ENCODE measurements around the gene KRT32. TPM values are rescaled to one million over a fixed set of nuclear protein-coding genes. Genes with fewer than 3 reads are reported as not detected.

Gene KRT32
- polyA plus RNA-seq, 4 donors, result not detected

DNA sequence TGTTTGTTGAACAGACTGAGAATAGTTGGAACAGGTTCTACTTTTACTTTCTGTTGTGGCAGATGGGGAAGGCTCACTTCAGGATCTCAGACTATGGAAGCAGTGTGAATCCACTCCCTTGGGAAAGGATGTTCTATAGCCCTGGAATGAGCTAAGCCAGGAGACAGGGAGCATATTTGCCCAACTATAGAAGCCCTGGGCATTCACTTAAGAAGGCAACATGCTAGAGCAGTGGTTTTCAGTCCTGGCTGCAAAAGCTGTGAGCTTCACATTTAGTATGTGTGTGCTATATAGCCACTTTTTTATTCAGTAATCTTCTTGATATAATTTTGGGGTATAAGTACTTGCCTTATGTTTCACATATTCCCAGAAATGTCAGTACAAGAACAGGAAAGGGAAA is 1.2 kb upstream of the KRT32 start:
- DNase-seq (ENCODE audit: low read depth in 4 of 4, low spot score in 2 of 4), result no peak

DNA sequence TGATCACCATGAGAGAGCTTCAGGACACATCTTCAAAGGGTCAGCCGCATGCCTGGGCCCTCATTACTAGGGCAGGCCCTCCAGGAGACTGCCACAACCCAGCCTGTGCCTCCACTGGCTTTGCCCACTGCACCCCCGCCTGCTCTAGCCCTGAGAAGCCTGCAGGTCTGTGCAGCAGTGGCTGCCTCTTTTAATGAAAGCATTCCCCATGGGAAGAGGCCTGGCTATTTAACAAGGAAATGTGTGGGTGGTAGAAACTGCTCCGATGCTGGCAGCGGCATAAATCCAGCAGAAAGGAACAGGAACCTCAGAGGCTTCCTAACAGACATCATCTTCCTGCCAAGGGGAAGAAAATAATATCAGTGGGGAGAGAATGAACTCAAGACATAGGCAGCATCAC is 375 bp upstream of the KRT32 start:
- no peak for DNase-seq (ENCODE audit: low read depth in 4 of 4, low spot score in 2 of 4)

DNA sequence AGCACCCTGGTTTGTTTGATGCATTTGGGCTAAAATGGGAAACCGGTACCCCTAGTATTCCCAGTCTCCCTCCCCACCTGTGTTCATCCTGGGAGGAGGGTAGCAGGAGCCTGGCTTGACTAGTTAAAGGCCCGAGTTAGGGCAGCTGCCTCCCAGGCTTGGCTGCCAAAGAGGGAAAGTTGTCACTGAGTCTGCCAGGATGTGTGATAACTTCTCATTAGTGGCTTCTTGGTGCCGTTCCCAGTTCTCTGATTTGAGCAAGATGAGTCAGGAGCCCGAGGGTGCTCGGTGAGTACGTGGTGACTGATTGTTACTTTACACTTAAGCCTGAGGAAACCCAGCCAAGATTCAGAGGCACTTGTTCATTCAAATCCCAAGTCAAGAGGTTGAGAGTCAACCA is 2.5 kb downstream of the KRT32 start:
- no peak for DNase-seq (ENCODE audit: low read depth in 4 of 4, low spot score in 2 of 4)

DNA sequence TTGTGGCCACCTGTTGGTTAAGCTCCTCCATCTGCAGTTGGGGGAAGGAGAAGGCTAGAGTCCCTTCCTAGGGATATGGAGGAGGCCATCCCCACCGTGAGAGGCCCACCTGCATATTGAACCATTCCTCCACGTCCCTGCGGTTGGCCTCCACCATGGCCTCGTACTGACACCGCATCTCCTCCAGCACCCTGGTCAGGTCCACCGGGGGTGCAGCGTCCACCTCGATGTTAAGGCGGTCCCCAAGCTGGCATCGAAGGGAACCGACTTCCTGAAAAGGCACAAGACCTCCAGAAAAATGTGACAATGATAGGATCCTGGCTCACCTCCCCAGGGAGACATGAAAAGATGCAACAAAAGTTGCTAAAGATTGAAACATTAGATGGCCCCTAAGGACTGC is 3.0 kb downstream of the KRT32 start:
- no peak for DNase-seq (ENCODE audit: low read depth in 4 of 4, low spot score in 2 of 4)

DNA sequence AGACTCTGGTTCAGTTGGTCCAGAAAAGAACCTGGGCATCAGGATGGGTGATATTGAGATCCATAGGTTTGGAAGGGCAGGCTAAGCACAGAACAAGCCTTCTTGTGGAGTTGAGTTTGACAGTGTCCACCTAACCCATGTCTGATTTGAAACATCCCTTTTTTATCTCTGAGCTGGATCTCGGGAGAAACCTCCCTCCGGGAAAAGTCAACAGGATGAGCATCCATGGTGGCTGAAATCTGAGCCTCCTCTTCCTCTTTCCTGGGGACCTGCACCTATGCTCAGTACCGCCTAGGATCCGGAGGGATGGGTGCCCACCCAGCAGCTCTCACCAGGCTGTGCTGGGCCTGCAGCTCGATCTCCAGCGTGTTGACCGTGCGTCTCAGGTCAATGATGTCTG is 3.4 kb downstream of the KRT32 start:
- no peak for DNase-seq (ENCODE audit: low read depth in 4 of 4, low spot score in 2 of 4)

DNA sequence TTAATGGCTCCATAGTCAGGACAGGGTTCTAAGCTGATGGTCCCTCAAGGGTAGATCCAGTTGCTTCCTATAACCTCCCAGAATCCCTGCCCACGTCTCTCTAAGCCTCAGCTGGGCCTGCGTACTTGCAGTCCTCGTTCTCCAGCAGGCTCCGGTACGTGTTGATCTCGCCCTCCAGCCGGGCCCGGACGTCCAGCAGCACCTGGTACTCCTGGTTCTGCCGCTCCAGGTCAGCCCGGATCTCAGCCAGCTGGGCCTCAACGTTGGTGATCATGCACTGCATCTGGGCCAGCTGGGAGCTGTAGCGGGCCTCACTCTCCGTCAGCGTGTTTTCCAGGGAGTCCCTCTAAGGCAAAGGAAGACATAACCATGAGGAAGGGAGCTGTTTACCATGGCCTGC is 4.5 kb downstream of the KRT32 start:
- no peak for DNase-seq (ENCODE audit: low read depth in 4 of 4, low spot score in 2 of 4)

DNA sequence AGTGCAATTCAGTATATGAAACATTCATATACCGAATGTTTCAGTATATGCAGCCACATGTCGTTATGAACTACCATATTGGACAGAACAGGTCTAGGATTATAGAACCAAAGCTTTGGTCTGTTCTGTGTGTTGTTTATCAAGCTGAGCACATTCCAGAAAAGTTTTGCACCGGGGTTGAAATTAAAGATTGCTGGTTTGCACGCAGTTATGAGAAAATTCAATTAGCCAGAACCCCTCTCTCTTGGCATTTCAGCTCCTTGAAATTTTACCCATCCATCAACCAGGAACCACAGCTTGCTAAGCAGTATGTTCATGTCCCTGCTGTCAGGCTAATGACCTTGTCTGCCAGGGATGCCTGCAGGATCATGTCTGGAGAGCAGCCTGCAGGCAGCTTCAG is 9.5 kb downstream of the KRT32 start:
- DNase-seq (ENCODE audit: low read depth in 4 of 4, low spot score in 2 of 4), result no peak

DNA sequence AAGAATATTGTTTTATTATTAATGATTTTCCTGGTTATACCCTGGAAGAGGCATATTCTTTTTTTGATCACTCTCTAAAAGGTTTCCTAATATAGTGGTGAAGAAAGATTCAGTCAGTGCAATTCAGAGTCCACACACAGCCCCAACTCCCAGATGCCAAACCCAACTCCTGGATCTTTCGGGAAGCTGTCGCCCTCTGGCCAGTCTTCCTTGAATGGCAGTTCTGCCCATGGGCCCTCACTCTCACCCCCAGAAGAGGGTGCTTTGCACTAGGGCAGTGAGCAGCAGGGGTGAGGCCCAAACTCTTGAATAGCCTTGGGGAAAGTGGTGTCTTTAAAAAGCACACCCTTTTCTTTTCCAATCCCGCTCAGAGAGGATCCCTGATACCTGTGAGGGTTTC is 11.0 kb downstream of the KRT32 start:
- no peak for DNase-seq (ENCODE audit: low read depth in 4 of 4, low spot score in 2 of 4)

DNA sequence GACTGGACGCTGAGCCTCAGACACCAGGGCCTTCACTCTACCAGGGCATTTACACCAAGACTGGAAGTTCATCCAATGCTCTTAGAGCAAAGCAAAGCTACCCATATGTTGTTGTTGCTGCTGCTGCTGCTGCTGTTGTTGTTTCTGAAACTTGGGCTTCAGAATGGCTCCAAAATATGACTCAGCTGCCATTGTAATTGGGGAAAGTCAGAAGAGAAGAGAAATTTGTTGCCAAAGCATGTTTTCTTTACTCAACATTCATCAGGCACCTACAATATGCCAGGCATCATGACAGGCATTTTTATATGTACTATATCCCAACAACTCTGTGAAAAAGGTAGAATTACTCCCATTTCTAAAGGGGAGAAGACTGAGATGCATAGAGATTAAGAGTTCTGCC is 11.9 kb downstream of the KRT32 start:
- DNase-seq (ENCODE audit: low read depth in 4 of 4, low spot score in 2 of 4), result no peak

DNA sequence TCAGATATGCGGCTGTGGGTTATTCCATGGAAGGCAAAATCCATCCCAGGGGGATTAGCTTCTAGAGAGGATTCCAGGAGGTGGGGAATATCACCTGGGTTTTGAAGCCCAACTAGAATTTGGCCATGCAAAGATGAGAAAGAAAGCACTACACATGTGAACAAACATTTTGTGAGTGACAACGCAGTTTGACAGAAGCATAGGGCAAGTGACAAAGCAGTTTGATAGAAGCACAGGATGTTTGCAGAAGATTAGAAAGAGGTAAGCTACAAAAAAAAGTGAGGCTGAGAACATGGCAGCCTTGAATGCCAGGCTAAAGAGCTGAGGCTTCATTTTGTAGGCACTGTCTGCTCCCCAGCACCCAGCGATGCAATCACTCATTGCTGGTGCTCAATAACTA is 14.1 kb downstream of the KRT32 start:
- DNase-seq (ENCODE audit: low read depth in 4 of 4, low spot score in 2 of 4), result no peak

DNA sequence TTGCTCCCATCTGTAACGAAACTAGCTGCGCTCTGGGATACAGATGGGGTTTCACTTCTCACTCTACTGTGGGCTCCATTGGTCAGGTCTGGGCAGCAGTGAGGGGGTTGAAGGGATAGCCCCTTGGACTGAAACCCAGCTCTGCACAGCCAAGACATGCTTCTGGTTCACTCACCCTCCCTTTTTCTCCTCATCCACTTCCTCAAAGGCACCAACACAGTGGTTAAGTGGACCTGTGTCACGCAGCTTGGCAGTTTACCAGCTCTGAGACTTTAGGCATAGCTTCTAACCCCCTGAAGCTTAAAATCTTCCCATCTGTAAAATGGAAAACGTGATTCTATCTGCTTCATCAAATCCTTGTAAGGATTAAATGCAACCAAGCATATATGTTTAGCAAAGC is 14.9 kb downstream of the KRT32 start:
- no peak for DNase-seq (ENCODE audit: low read depth in 4 of 4, low spot score in 2 of 4)

DNA sequence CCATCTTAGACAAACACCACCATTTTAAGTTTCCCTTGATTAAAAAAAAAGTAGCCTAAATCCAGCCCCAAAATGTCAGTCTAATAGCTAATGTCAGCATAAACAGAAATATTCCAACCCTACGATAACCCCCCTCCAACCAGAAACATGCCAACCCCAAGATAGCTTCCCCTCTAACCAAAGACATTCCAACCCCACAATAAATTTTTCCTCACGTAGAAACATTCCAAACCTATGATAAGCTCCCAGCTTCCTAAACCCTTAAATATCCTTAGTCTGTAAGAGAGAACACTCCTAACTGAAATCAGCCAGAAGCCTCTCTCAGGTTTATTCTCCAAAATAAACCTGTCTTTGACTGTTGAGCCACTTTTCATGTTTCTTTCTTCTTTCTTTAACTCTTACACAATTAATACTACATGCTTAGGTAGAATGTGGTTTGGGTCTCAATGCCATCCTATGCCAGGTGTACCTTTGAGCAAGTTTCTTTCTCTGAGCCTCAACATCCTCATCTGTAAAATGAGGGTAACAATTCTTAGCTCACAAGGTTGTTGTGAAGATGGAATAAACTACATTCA is 15.9 kb downstream of the KRT32 start:
- DNase-seq (ENCODE audit: low read depth in 4 of 4, low spot score in 2 of 4), result no peak

DNA sequence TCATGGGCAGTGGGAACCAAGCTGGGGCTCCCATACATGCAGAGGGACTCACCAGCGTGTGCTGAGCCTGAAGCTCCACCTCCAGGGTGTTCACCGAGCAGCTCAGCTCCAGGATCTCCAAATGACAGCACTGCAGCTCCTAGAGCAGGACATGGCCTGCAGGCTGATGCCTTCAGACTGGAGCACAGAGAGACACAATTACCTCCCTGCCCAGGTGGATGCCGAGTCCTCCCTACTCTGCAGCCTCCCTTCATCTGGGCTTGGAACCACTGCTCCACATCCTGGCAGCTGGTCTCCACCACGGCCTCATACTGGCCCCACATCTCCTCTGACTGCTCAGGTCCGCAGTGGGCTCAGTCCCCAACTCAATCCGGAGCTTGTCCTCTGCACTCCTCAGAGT is 18.2 kb downstream of the KRT32 start:
- DNase-seq (ENCODE audit: low read depth in 4 of 4, low spot score in 2 of 4), result no peak

DNA sequence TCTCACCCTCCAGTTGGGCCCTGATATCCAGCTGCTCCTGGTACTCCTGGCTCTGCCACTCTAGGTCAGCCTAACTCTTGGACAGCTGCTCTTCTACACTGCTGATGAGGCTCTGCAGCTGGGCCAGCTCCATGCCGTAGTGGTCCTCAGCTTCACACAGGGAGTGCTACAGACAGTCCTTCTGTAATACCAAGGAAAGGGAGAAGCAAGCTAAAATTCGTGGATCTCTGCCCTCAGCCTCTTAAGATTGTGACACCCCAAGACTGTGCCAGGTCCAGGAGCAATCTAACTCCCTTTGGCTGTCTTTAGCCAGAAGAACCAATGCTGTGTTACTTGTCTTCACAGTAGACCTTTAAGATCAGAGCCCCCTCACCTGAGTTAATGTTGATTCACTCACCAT is 18.7 kb downstream of the KRT32 start:
- no peak for DNase-seq (ENCODE audit: low read depth in 4 of 4, low spot score in 2 of 4)

DNA sequence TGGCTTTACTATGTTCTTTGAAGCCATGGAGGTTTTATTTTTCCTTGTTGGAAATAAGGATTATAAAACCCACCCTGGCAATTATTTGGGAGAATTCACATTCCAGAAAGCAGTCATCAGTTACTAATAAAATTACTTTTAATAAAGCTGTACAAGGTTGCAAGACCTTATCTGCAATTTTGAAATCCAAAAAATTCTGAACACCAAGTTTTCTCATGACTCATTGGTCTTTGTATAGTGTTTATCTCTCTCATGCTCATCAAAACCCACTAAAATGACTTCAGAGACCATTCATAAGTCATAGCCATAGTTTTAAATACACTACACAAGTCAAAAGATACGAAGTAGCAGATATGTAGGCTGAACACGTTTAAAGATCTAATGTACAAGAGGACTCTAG is 20.4 kb downstream of the KRT32 start:
- no peak for DNase-seq (ENCODE audit: low read depth in 4 of 4, low spot score in 2 of 4)

DNA sequence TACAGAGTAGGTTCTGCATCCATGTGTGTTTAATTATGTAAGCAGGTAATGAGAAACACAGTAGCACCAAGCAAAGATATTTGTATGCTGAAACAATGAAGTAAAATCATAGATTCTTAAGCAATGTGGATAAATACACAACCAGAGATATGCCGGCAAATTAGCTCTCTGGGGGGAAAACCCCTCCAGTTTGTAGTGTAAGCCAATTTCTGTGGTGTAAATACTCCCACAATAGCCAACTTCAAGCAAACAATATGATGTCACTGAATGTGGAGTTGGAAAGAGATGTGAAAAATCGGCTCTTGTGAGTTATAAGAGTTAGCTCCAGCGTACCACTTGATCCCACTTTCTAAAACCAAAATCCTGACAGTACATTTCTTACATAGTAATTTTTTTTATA is 22.5 kb downstream of the KRT32 start:
- no peak for DNase-seq (ENCODE audit: low read depth in 4 of 4, low spot score in 2 of 4)

DNA sequence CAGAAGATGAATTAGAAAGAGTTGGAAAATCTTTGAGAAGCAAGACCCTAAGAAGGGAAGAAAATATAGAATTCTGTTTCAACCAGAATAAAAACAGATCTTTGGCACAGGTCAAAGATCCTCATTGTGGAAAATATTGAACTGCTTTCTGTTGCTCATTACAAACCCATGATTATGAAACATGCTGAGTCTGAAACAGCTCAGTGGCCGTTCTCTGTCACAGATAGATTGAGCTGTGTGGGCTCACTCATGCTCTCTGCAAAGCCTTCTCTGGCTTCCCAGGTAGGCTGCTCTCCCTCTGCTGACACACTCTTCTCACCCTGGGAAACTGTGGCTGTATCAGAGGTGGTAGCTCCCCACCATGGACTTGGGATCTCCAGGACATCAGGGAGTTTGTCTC is 23.0 kb downstream of the KRT32 start:
- no peak for DNase-seq (ENCODE audit: low read depth in 4 of 4, low spot score in 2 of 4)

DNA sequence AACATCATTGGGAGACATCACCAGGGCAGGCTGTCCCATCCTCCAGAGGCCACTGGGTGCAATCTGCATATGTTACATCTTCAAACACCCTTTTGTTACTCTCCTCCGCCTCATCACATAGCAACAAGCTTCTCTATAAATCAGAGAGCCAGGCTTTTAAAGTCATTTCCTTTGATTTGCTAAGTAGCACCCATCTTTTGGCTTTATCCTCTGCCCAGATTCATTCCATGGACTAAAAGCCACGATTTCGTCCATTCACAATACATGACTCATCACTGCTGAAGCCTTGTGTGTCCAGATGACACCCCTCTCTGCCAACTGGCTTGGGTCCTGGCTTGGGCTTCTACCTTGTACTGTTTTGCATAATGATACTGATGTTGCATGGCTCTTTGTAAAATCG is 24.4 kb downstream of the KRT32 start:
- no peak for DNase-seq (ENCODE audit: low read depth in 4 of 4, low spot score in 2 of 4)

DNA sequence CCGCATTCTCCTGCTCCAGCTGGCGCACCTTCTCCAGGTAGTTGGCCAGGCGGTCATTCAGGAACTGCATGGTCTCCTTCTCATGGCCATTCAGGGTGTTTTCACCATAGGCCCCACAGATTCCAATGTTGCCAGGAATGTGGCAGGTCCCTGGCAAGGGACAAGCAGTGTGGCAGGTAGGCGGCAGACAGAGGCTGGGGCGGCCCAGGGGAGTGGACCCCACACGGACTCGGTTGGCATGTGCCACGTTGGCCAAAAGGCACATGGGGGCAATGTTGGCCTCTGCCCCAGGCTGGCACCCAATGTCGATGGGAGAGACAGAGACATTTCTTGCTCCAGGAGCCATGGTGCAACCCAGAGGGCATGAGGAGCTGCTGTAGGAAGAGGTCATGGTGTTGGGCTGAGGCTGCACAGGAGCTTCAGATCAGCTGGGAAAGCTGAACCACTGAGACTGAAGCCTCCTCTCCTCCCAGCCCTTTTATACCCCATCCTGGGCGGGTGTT is 26.6 kb downstream of the KRT32 start, which contains the start of gene KRT38:
KRT38 (minus strand) TSS at position 453 of the 503 bp plus-strand sequence; CDS start at position 391, 62 bp downstream.
- DNase-seq (ENCODE audit: low read depth in 4 of 4, low spot score in 2 of 4), result no peak

DNA sequence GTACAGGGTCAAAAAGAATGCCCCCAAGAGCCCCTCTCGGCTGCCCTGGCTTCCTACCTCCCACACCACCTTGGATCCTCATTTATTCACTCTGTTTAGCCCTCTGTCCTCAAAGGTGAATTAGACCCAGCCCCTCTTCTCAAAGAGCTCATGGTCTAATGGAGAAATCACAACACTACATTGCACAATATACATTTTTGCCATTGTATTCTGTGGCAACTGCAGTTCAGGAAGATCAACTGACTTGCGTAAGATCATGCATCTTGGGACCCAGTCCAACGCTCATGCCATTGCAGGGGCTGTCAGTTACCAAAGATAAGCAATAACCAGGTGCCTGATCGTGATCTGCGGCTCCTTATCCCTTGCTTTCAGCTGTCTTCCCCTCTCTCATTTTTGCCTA is 27.8 kb downstream of the KRT32 start:
- no peak for DNase-seq (ENCODE audit: low read depth in 4 of 4, low spot score in 2 of 4)

DNA sequence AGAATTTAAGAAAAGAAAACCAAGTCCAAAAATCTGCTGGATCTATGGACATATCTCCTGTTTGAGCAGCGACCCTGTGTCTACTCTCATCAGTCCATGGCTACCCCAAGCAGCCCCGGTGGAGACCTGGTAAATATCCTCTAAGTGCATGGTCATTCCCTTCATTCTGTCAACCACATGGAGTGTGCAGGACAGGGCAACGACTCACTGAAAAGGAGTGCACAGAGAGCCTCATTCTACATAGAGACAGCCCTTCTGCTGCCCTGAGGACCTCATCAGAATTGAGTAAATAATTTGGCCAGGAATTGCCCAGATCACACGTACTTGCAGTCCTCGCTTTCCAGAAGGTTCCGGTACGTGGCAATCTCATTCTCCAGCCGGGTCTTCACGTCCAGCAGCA is 29.4 kb downstream of the KRT32 start:
- no peak for DNase-seq (ENCODE audit: low read depth in 4 of 4, low spot score in 2 of 4)

DNA sequence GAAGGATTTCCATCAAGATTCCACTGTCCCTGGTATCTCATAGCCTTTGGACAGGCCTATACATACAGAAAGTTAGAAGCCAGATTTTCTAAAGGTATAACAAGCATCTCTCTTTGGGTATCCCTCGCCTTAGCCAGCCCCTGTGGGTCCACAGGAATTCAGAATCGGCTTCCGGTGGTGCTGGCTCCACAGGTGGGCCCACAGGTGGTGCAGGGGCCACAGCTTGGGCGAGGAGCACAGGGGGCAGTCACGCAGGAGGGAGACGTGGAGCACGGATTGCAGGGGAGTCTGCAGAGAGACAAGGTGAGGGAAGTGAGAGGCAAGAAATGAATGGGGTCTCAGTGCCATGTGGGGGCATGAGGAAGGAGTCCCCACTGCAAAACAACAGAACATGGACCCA is 29.9 kb downstream of the KRT32 start:
- DNase-seq (ENCODE audit: low read depth in 4 of 4, low spot score in 2 of 4), result no peak

DNA sequence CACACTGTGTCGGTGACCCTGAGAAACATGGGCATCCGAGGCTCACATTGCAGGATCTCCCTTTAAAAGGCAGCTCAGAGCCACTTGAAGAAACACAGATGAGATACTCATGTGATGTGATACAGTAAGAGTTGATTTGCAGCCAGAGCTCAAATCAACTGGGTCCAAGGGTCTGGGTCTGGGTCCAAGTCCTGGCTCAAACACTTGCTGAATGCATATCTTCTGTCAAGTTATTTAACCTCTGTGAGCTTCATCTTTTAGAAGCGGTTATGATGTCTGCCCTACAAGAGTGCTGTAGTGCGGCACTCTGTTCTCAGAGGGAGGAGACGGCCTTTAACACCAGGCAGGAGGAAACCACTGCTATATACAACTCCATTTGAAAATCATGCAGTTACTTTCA is 32.8 kb downstream of the KRT32 start:
- peak in 1 of 4 donors; percentile 5 for DNase-seq (ENCODE audit: low read depth in 4 of 4, low spot score in 2 of 4)

All from left renal cortex interstitium (tissue), 4 donors.